Caco-2 (cell line): ENCODE data around the gene SLC6A6. TPM values are rescaled to one million over a fixed set of nuclear protein-coding genes. Genes with fewer than 3 reads are reported as not detected.

Experiments used
- BruUV-seq: library from RNA; stranded (reverse); fragments of 400-500 nt; replicated peaks from 2 replicates; lab custom pipeline; 2021; lab: Mats Ljungman, UMichigan
- CTCF ChIA-PET: fragments of 300-600 bp; sonication (Branson Sonifier 250); formaldehyde crosslinking; loops from one replicate; lab custom pipeline; 2022; ENCODE audit warnings: antibody characterized with exemption; lab: Charles Lee
- POLR2A ChIA-PET: fragments of 300-600 bp; sonication (Branson Sonifier 250); formaldehyde crosslinking; loops from one replicate; lab custom pipeline; 2022; ENCODE audit warnings: antibody characterized with exemption; lab: Charles Lee
- DNase-seq, 2 experiments: peaks; one replicate each; pipeline versions ENCODE4 v3.0.0 to v3.0.0-alpha.2; 2020 to 2022
- H3K27me3 ChIP-seq: replicated peaks from 2 replicates; pipeline ENCODE4 v1.6.0; 2011; ENCODE audit warnings: low read length; ENCODE audit not compliant: control insufficient read depth, insufficient read depth
- H3K36me3 ChIP-seq: 2 replicates; pipeline ENCODE4 v1.5.1; 2011; ENCODE audit warnings: low read length; ENCODE audit not compliant: control insufficient read depth, insufficient read depth
- H3K4me1 ChIP-seq: fragments of 250-450 bp; sonication (Bioruptor Pico); 2 replicates; pipeline ENCODE4 v1.5.1; 2020; ENCODE audit warnings: mild to moderate bottlenecking
- H3K4me3 ChIP-seq: 2 replicates; pipeline ENCODE4 v1.5.1; 2011; ENCODE audit warnings: low read depth, mild to moderate bottlenecking, control low read depth, low read length
- H3K9me3 ChIP-seq: fragments of 250-450 bp; sonication (Bioruptor Pico); 2 replicates; pipeline ENCODE4 v1.5.1; 2020; ENCODE audit warnings: mild to moderate bottlenecking, moderate library complexity
- H3K27ac Mint-ChIP-seq: one replicate; pipeline ENCODE4 v1.8.0; 2022; ENCODE audit warnings: mixed read lengths; ENCODE audit not compliant: unreplicated experiment
- H3K27me3 Mint-ChIP-seq: one replicate; pipeline ENCODE4 v1.8.0; 2022; ENCODE audit warnings: mixed read lengths; ENCODE audit not compliant: insufficient read depth, unreplicated experiment
- H3K36me3 Mint-ChIP-seq: one replicate; pipeline ENCODE4 v1.8.0; 2022; ENCODE audit warnings: mild to moderate bottlenecking, mixed read lengths; ENCODE audit not compliant: insufficient read depth, unreplicated experiment
- H3K4me1 Mint-ChIP-seq: one replicate; pipeline ENCODE4 v1.8.0; 2022; ENCODE audit warnings: low read depth, mixed read lengths; ENCODE audit not compliant: unreplicated experiment
- H3K4me3 Mint-ChIP-seq: one replicate; pipeline ENCODE4 v1.8.0; 2022; ENCODE audit warnings: mild to moderate bottlenecking, moderate library complexity, mixed read lengths; ENCODE audit not compliant: unreplicated experiment
- H3K9me3 Mint-ChIP-seq: one replicate; pipeline ENCODE4 v1.8.0; 2022; ENCODE audit warnings: mixed read lengths; ENCODE audit not compliant: unreplicated experiment
- intact Hi-C: fragments of 100-400 bp; cut with micrococcal nuclease; formaldehyde crosslinking; loops from one replicate; pipeline ENCODE4 v1.10.0; 2022; ENCODE audit not compliant: unreplicated experiment
- total RNA-seq: library from RNA; stranded (reverse); gene quantifications from 2 replicates; pipeline ENCODE4 v1.2.3, GENCODE V29; 2022
- TF ChIP-seq, protein P1 (sequence below), 2 experiments: fragments of 200-600 bp in 1 of 2; IDR thresholded peaks; 1 replicate in 1 of 2; 2 replicates in 1 of 2; pipeline versions ENCODE4 v1.5.1 to v1.8.0; 2011 to 2022; ENCODE audit warnings: antibody characterized with exemption in 1 of 2, control low read depth in 1 of 2, inconsistent platforms in 1 of 2, low read depth in 1 of 2, low read length in 1 of 2, mild to moderate bottlenecking in 1 of 2, moderate library complexity in 1 of 2; ENCODE audit not compliant: insufficient read depth in 1 of 2, severe bottlenecking in 1 of 2, unreplicated experiment in 1 of 2

Gene SLC6A6
- total RNA-seq, 1 experiment from 2014 or later, result 49.6 TPM

DNA sequence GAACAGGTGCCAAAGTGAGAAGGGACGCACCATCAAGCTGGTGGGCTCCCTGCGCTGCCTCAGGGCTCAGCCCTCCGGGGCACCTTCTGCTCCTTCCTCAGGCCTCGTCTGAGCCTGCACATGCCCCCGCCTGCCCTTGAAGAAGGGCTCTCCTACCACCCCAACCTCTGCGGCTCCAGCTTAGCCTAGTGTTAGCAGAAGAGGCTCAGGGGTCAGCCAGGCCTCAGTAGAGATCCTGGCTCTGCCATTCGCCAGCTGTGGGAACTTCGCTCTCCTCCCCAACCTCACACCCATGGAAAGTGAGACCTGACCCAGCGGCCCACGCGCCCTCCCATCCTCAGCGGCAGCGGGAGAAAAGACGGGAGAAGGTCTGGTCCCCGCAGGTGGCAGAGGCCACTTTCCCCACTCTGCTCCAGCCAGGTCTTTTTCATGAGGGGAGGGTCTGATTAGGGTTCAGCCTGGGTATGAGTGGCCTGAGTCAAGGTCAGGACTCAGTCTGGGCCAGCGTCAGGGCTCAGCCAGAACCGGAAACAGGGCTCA lies 129.5 kb downstream of the SLC6A6 start:
- Histone ChIP-seq H3K4me1 (no peaks in the 10 kb centered on the region), H3K9me3 (no peaks in the 10 kb centered on the region; the same call in none of the 2 replicates), H3K36me3 (no peaks in the 10 kb centered on the region), H3K4me3 (no peak overlapping the region), H3K27me3 (no peaks in the 10 kb centered on the region)
- no peak overlapping the region for H3K4me3 Mint-ChIP-seq
- TF ChIP-seq, protein P1, sequence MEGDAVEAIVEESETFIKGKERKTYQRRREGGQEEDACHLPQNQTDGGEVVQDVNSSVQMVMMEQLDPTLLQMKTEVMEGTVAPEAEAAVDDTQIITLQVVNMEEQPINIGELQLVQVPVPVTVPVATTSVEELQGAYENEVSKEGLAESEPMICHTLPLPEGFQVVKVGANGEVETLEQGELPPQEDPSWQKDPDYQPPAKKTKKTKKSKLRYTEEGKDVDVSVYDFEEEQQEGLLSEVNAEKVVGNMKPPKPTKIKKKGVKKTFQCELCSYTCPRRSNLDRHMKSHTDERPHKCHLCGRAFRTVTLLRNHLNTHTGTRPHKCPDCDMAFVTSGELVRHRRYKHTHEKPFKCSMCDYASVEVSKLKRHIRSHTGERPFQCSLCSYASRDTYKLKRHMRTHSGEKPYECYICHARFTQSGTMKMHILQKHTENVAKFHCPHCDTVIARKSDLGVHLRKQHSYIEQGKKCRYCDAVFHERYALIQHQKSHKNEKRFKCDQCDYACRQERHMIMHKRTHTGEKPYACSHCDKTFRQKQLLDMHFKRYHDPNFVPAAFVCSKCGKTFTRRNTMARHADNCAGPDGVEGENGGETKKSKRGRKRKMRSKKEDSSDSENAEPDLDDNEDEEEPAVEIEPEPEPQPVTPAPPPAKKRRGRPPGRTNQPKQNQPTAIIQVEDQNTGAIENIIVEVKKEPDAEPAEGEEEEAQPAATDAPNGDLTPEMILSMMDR (IDR thresholded peaks at IDR 0.05; ENCODE audit: insufficient read depth in 1 of 2, low read depth in 1 of 2, low read length in 1 of 2, severe bottlenecking in 1 of 2, unreplicated experiment in 1 of 2), result no peak
- H3K27ac Mint-ChIP-seq, result no peak overlapping the region
- peaks cover 3% of the 10 kb centered on the region for H3K27me3 Mint-ChIP-seq
- DNase-seq, result no peak
- intact Hi-C loops, result no loop called here
- no peaks in the 10 kb centered on the region for H3K36me3 Mint-ChIP-seq
- H3K4me1 Mint-ChIP-seq, result no peaks in the 10 kb centered on the region
- CTCF ChIA-PET, result no interaction called here
- BruUV-seq, result no TSS peak
- POLR2A ChIA-PET, result no interaction called here
- peaks cover 9% of the 10 kb centered on the region for H3K9me3 Mint-ChIP-seq

GRCh38 chr3:14532691-14533456 lies 130.5 kb downstream of the SLC6A6 start:
- DNase-seq, result no peak
- peaks cover 9% of the 10 kb centered on the region for H3K9me3 Mint-ChIP-seq
- H3K27ac Mint-ChIP-seq, result no peak overlapping the region
- H3K4me3 Mint-ChIP-seq, result no peak overlapping the region
- no peaks in the 10 kb centered on the region for H3K4me1 ChIP-seq
- TF ChIP-seq, protein P1 (IDR thresholded peaks at IDR 0.05; ENCODE audit: insufficient read depth in 1 of 2, low read depth in 1 of 2, low read length in 1 of 2, severe bottlenecking in 1 of 2, unreplicated experiment in 1 of 2), result no peak
- no peaks in the 10 kb centered on the region; the same call in none of the 2 replicates for H3K9me3 ChIP-seq
- intact Hi-C loops, result no loop called here
- ChIA-PET POLR2A (no interaction called here), CTCF (no interaction called here)
- no peaks in the 10 kb centered on the region for H3K27me3 ChIP-seq
- no peaks in the 10 kb centered on the region for H3K4me1 Mint-ChIP-seq
- no peaks in the 10 kb centered on the region for H3K36me3 ChIP-seq
- no peak overlapping the region for H3K4me3 ChIP-seq
- H3K36me3 Mint-ChIP-seq, result no peaks in the 10 kb centered on the region
- H3K27me3 Mint-ChIP-seq, result peaks cover 3% of the 10 kb centered on the region
- no TSS peak for BruUV-seq

- Mint-ChIP-seq H3K36me3 (no peaks in the 10 kb centered on the region), H3K4me3 (no peak overlapping the region), H3K27ac (no peak overlapping the region), H3K9me3 (peaks cover 9% of the 10 kb centered on the region), H3K4me1 (no peaks in the 10 kb centered on the region), H3K27me3 (peaks cover 3% of the 10 kb centered on the region)
- ChIA-PET CTCF (no interaction called here), POLR2A (no interaction called here)
- TF ChIP-seq, protein P1 (IDR thresholded peaks at IDR 0.05; ENCODE audit: insufficient read depth in 1 of 2, low read depth in 1 of 2, low read length in 1 of 2, severe bottlenecking in 1 of 2, unreplicated experiment in 1 of 2), result no peak
- Histone ChIP-seq H3K4me1 (no peaks in the 10 kb centered on the region), H3K4me3 (no peak overlapping the region), H3K36me3 (no peaks in the 10 kb centered on the region), H3K9me3 (no peaks in the 10 kb centered on the region; the same call in none of the 2 replicates), H3K27me3 (no peaks in the 10 kb centered on the region)
- intact Hi-C loops, result no loop called here
- no peak for DNase-seq
- BruUV-seq, result no TSS peak
Observed at GRCh38 chr3:14533457-14533958, 131.1 kb downstream of the SLC6A6 start.
